K562 (cell line): ENCODE results near the gene CDKN2B-AS1. TPM values are rescaled to one million over a fixed set of nuclear protein-coding genes. Genes with fewer than 3 reads are reported as not detected.

Experiments used
- ATAC-seq: fragments of 200-7000 bp; cut with Tn5 transposase; 3 replicates; pipeline ENCODE4 v1.9.1; 2020; ENCODE audit warnings: moderate library complexity
- BruUV-seq: library from RNA; stranded (reverse); fragments of 400-500 nt; replicated peaks from 2 replicates; lab custom pipeline; 2021; lab: Mats Ljungman, UMichigan
- CTCF ChIA-PET: fragments of 300-600 bp; formaldehyde crosslinking; extraction: SDS; loops from one replicate; lab custom pipeline; 2021; ENCODE audit warnings: low intra/inter-chr PET ratio; lab: Yijun Ruan, JAX
- POLR2A ChIA-PET: fragments of 300-600, 350-650 bp; sonication (Branson Sonifier 250); formaldehyde crosslinking; extraction: SDS; loops from one replicate; lab custom pipeline; 2021; ENCODE audit warnings: antibody characterized with exemption, inconsistent platforms; lab: Yijun Ruan, JAX
- DNase-seq, 4 experiments: peaks; one replicate each; pipeline versions ENCODE4 v3.0.0 to v3.0.0-alpha.2; 2011 to 2018; ENCODE audit warnings: low spot score in 3 of 4, mixed read lengths in 3 of 4; ENCODE audit errors: extremely low read depth in 1 of 4
- FAIRE-seq: peaks from 2 replicates; lab custom pipeline; 2011; peaks lifted over from hg19 to GRCh38; lab: Jason Lieb, UNC
- H2AFZ ChIP-seq: 2 replicates; pipeline ENCODE4 v1.6.0; 2011; ENCODE audit warnings: low read depth, low read length, control low read depth, inconsistent platforms
- H3K27ac ChIP-seq: fragments of 200-600 bp; 3 replicates; pipeline ENCODE4 v1.8.0; 2011; ENCODE audit warnings: low read depth, mild to moderate bottlenecking, control low read depth, inconsistent platforms, low read length, moderate library complexity, mixed read lengths; ENCODE audit errors: extremely low read depth
- H3K27me3 ChIP-seq, 2 experiments: fragments of 300-600 bp in 1 of 2; 2 replicates in 1 of 2; 3 replicates in 1 of 2; pipeline versions ENCODE4 v1.6.0 to v1.8.0; 2011; ENCODE audit warnings: inconsistent platforms in 2 of 2, low read length in 2 of 2, mild to moderate bottlenecking in 1 of 2, mixed read lengths in 1 of 2, moderate library complexity in 1 of 2; ENCODE audit not compliant: control insufficient read depth in 2 of 2, insufficient read depth in 2 of 2
- H3K36me3 ChIP-seq: fragments of 300-600 bp; 3 replicates; pipeline ENCODE4 v1.8.0; 2011; ENCODE audit warnings: mild to moderate bottlenecking, low read length, inconsistent platforms; ENCODE audit not compliant: control insufficient read depth, insufficient read depth
- H3K4me1 ChIP-seq, 2 experiments: fragments of 200-600 bp in 1 of 2; replicated peaks in 1 of 2; 2 replicates in 1 of 2; 3 replicates in 1 of 2; pipeline versions ENCODE4 v1.5.1 to v1.8.0; 2011; ENCODE audit warnings: inconsistent platforms in 2 of 2, low read length in 2 of 2, mild to moderate bottlenecking in 1 of 2, mixed read lengths in 1 of 2, moderate library complexity in 1 of 2; ENCODE audit not compliant: control insufficient read depth in 2 of 2, insufficient read depth in 2 of 2
- H3K4me2 ChIP-seq: 2 replicates; pipeline ENCODE4 v1.6.1; 2011; ENCODE audit warnings: low read length, control low read depth, inconsistent platforms, mixed read lengths; ENCODE audit not compliant: insufficient read depth
- H3K4me3 ChIP-seq: fragments of 200-600 bp; sonication (generic), shearing (Covaris generic); 2 replicates; pipeline ENCODE4 v1.5.1; 2016; ENCODE audit warnings: control low read depth, inconsistent platforms
- H3K79me2 ChIP-seq: fragments of 200-600 bp; 3 replicates; pipeline ENCODE4 v1.8.0; 2011; ENCODE audit warnings: low read length, inconsistent platforms; ENCODE audit not compliant: control insufficient read depth, insufficient read depth
- H3K9ac ChIP-seq, 2 experiments: 2 replicates each; pipeline versions ENCODE4 v1.6.0 to v1.6.1; 2011; ENCODE audit warnings: low read depth in 2 of 2, low read length in 2 of 2, control low read depth in 1 of 2, inconsistent platforms in 1 of 2, mild to moderate bottlenecking in 1 of 2, mixed read lengths in 1 of 2; ENCODE audit not compliant: insufficient read depth in 1 of 2
- H3K9me1 ChIP-seq: one replicate; pipeline ENCODE4 v1.6.0; 2011; ENCODE audit warnings: inconsistent platforms, mild to moderate bottlenecking, low read length, moderate library complexity; ENCODE audit not compliant: control insufficient read depth, insufficient read depth
- H3K9me3 ChIP-seq: replicated peaks from 2 replicates; pipeline ENCODE4 v1.5.1; 2011; ENCODE audit warnings: low read depth, low read length, inconsistent platforms; ENCODE audit not compliant: control insufficient read depth, insufficient read depth
- H4K20me1 ChIP-seq: replicated peaks from 2 replicates; pipeline ENCODE4 v1.6.1; 2011; ENCODE audit warnings: low read length, inconsistent platforms, mixed read lengths; ENCODE audit not compliant: control insufficient read depth, insufficient read depth
- ATF2 ChIP-seq: sonication (generic); formaldehyde crosslinking; IDR thresholded peaks from 2 replicates; pipeline ENCODE4 v1.8.1; 2022; ENCODE audit warnings: missing genetic modification reagents
- CBX5 ChIP-seq: IDR thresholded peaks from 2 replicates; pipeline ENCODE4 v1.6.1; 2014; ENCODE audit warnings: low read depth, borderline replicate concordance
- FOXJ2 ChIP-seq: fragments of 200-800 bp; sonication (Bioruptor generic); IDR thresholded peaks from 2 replicates; pipeline ENCODE4 v1.6.1; 2016; ENCODE audit warnings: missing genetic modification characterization, missing compliant biosample characterization
- FOXJ3 ChIP-seq: sonication (generic); formaldehyde crosslinking; IDR thresholded peaks from 2 replicates; pipeline ENCODE4 v1.4.0; 2020; ENCODE audit warnings: mild to moderate bottlenecking, missing genetic modification reagents
- LARP7 ChIP-seq: fragments of 450-650 bp; IDR thresholded peaks from 2 replicates; pipeline ENCODE4 v1.6.1; 2016
- MTA1 ChIP-seq: fragments of 450-650 bp; IDR thresholded peaks from 2 replicates; pipeline ENCODE4 v1.6.1; 2017; ENCODE audit warnings: borderline replicate concordance
- POU5F1 ChIP-seq: fragments of 150-350 bp; IDR thresholded peaks from 2 replicates; pipeline ENCODE4 v1.6.1; 2014; ENCODE audit warnings: borderline replicate concordance, low read length, low read depth, mild to moderate bottlenecking; ENCODE audit not compliant: partially characterized antibody
- PRDM10 ChIP-seq: fragments of 450-650 bp; IDR thresholded peaks from 2 replicates; pipeline ENCODE4 v1.6.1; 2018; ENCODE audit not compliant: partially characterized antibody
- TCF7L2 ChIP-seq: fragments of 150-350 bp; IDR thresholded peaks from 2 replicates; pipeline ENCODE4 v1.6.1; 2016; ENCODE audit warnings: low read depth, mild to moderate bottlenecking, low read length, moderate library complexity
- TRIM28 ChIP-seq: fragments of 450-650 bp; IDR thresholded peaks from 2 replicates; pipeline ENCODE4 v1.6.1; 2017
- ZNF41 ChIP-seq: fragments of 250-450 bp; sonication (Bioruptor Pico); conservative IDR thresholded peaks from 2 replicates; pipeline ENCODE4 v1.4.0; 2020; ENCODE audit warnings: mild to moderate bottlenecking
- ZNF639 ChIP-seq, 2 experiments: fragments of 200-800 bp in 1 of 2; sonication (Bioruptor generic) in 1 of 2; sonication (generic) in 1 of 2; formaldehyde crosslinking in 1 of 2; IDR thresholded peaks in 1 of 2; conservative IDR thresholded peaks in 1 of 2; 2 replicates each; pipeline versions ENCODE4 v1.5.0 to v1.6.1; 2016 to 2020; ENCODE audit warnings: missing compliant biosample characterization in 1 of 2, missing genetic modification characterization in 1 of 2, missing genetic modification reagents in 1 of 2
- WGBS: fragments of 100-300 bp; shearing (Covaris generic); methylation state at CpG from one replicate; pipeline ENCODE4 v1.1.6; 2016; ENCODE audit warnings: low coverage, mixed read lengths; ENCODE audit not compliant: insufficient coverage; ENCODE audit errors: missing lambda C conversion rate; 5-methylcytosine and 5-hydroxymethylcytosine counted together
- in situ Hi-C: fragments of 300-500 bp; cut with MboI; formaldehyde crosslinking; loops from 4 replicates; pipeline ENCODE4 v1.15.0; 2018; ENCODE audit warnings: inconsistent platforms, mixed read lengths
- intact Hi-C: fragments of 100-400 bp; cut with micrococcal nuclease; formaldehyde crosslinking; loops from 2 replicates; pipeline ENCODE4 v1.14.2; 2022
- polyA plus RNA-seq, 8 experiments: library from polyadenylated mRNA; depleted of rRNA in 4 of 8; stranded (reverse) in 5 of 8; unstranded in 3 of 8; fragments of >200 nt; fragmentation: Nextera tagmentation in 2 of 8; fragmentation: Illumina TruSeq in 1 of 8; extraction: Ambion mirVana in 2 of 8; extraction: Trizol in 1 of 8; gene quantifications; 2 replicates each; pipeline versions ENCODE4 v1.2.1 to v1.2.3, GENCODE V29; 2011 to 2014; ENCODE audit warnings: inconsistent platforms in 1 of 8, missing spikeins in 1 of 8
- total RNA-seq, 7 experiments: library from RNA; depleted of rRNA in 6 of 7; stranded (reverse); fragments of >200 nt in 6 of 7; fragmentation: Illumina TruSeq in 2 of 7; extraction: Trizol in 2 of 7; gene quantifications; 2 replicates each; pipeline versions ENCODE4 v1.2.1 to v1.2.3, GENCODE V29; 2011 to 2021; ENCODE audit warnings: low replicate concordance in 1 of 7
- TF ChIP-seq, protein P1 (sequence below), 2 experiments: IDR thresholded peaks; 2 replicates each; pipeline ENCODE4 v1.6.1; 2012; ENCODE audit warnings: improper control_type of control experiment in 2 of 2, low read depth in 2 of 2, low read length in 2 of 2, borderline replicate concordance in 1 of 2

The CDKN2B-AS1 gene
- total and polyA plus RNA-seq, 9 of the 15 experiments (the other 6 are each of a cell fraction or from before 2014, with no cell fraction given) = not detected

GRCh38 chr9:21985964-21986667 is 8.5 kb upstream of the CDKN2B-AS1 start:
- H3K27ac ChIP-seq = no peak overlapping the region
- in situ Hi-C loops (no loop called here), intact Hi-C loops (no loop called here)
- POLR2A ChIA-PET = no interaction called here
- H3K9me1 ChIP-seq = no peaks in the 10 kb centered on the region
- H3K4me3 ChIP-seq = no peak overlapping the region
- ATAC-seq (no peak), DNase-seq (no peak), FAIRE-seq (no peak)
- H4K20me1 ChIP-seq = no peaks in the 10 kb centered on the region
- no peaks in the 10 kb centered on the region for H3K9me3 ChIP-seq
- H3K27me3 ChIP-seq = no peaks in the 10 kb centered on the region
- no peaks in the 10 kb centered on the region for H3K36me3 ChIP-seq
- no peak overlapping the region for H3K9ac ChIP-seq
- no peak overlapping the region for H3K4me2 ChIP-seq
- CTCF ChIA-PET = no interaction called here
- WGBS = no CpG with 5 or more reads among the region's 5 CpGs
- no peak overlapping the region for H2AFZ ChIP-seq
- H3K79me2 ChIP-seq = no peaks in the 10 kb centered on the region
- BruUV-seq = no TSS peak
- H3K4me1 ChIP-seq = no peaks in the 10 kb centered on the region
- no peak for TF ChIP-seq ZNF639 (CRISPR knock-in tag; conservative IDR thresholded peaks at IDR 0.05 in 1 of 2, IDR thresholded peaks at IDR 0.05 in 1 of 2)
- TF ChIP-seq, protein P1, sequence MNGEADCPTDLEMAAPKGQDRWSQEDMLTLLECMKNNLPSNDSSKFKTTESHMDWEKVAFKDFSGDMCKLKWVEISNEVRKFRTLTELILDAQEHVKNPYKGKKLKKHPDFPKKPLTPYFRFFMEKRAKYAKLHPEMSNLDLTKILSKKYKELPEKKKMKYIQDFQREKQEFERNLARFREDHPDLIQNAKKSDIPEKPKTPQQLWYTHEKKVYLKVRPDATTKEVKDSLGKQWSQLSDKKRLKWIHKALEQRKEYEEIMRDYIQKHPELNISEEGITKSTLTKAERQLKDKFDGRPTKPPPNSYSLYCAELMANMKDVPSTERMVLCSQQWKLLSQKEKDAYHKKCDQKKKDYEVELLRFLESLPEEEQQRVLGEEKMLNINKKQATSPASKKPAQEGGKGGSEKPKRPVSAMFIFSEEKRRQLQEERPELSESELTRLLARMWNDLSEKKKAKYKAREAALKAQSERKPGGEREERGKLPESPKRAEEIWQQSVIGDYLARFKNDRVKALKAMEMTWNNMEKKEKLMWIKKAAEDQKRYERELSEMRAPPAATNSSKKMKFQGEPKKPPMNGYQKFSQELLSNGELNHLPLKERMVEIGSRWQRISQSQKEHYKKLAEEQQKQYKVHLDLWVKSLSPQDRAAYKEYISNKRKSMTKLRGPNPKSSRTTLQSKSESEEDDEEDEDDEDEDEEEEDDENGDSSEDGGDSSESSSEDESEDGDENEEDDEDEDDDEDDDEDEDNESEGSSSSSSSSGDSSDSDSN (IDR thresholded peaks at IDR 0.05; ENCODE audit: borderline replicate concordance in 1 of 2, low read depth in 2 of 2, low read length in 2 of 2) = no peak
- no peak for TF ChIP-seq MTA1
- no peak for TF ChIP-seq POU5F1
- TF ChIP-seq ATF2 = no peak
- no peak for TF ChIP-seq FOXJ2 (tag)
- no peak for TF ChIP-seq ZNF41
- no peak for TF ChIP-seq PRDM10
- TF ChIP-seq LARP7 = no peak
- TF ChIP-seq FOXJ3 = no peak
- TF ChIP-seq CBX5 = no peak
- no peak for TF ChIP-seq TCF7L2
- TF ChIP-seq TRIM28 = no peak
